Neuron (in vitro differentiated cells): Measurements from ENCODE around the gene PSD.

Experiments
- H2AFZ ChIP-seq: one replicate; pipeline ENCODE4 v1.6.1; 2013; ENCODE audit warnings: low read depth, mild to moderate bottlenecking, inconsistent platforms, low read length, moderate library complexity
- H3K27me3 ChIP-seq: one replicate; pipeline ENCODE4 v1.6.1; 2013; ENCODE audit warnings: low read length; ENCODE audit not compliant: insufficient read depth
- H3K36me3 ChIP-seq: one replicate; pipeline ENCODE4 v1.6.1; 2013; ENCODE audit warnings: low read length; ENCODE audit not compliant: insufficient read depth
- H3K4me1 ChIP-seq: one replicate; pipeline ENCODE4 v1.6.1; 2013; ENCODE audit warnings: low read length; ENCODE audit not compliant: insufficient read depth
- H3K4me3 ChIP-seq: 2 replicates; pipeline ENCODE4 v1.5.1; 2013; ENCODE audit warnings: mild to moderate bottlenecking, low read length, moderate library complexity
- H3K9me3 ChIP-seq: one replicate; pipeline ENCODE4 v1.6.1; 2013; ENCODE audit warnings: low read length

The PSD gene

DNA sequence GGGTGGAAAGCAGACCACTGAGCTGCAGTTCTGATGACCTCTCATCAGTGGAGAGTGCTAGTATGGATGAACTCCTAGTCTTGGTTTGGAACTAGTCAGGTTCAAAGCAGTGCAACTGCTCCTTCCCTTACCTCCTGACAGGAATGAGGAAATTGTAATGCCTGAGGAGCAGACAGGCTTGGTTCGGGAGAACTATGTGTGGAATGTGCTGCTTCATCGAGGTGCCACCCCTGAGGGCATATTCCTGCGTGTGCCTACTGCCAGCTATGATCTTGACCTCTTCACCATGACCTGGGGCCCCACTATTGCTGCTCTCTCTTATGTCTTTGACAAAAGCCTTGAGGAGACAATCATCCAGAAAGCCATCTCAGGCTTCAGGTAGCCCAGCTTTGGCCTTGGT, 50.5 kb downstream of the PSD start:
- H3K36me3 ChIP-seq: peaks cover 86% of the 10 kb centered on the region
- H3K4me3 ChIP-seq: no peak overlapping the region
- no peaks in the 10 kb centered on the region for H3K9me3 ChIP-seq
- H3K27me3 ChIP-seq: no peaks in the 10 kb centered on the region
- H3K4me1 ChIP-seq: no peaks in the 10 kb centered on the region
- no peak overlapping the region for H2AFZ ChIP-seq

GRCh38 chr10:102367441-102367840, 51.1 kb downstream of the PSD start:
- Histone ChIP-seq H3K36me3 (peaks cover 85% of the 10 kb centered on the region), H2AFZ (no peak overlapping the region), H3K27me3 (no peaks in the 10 kb centered on the region), H3K4me1 (no peaks in the 10 kb centered on the region), H3K9me3 (no peaks in the 10 kb centered on the region), H3K4me3 (no peak overlapping the region)

DNA sequence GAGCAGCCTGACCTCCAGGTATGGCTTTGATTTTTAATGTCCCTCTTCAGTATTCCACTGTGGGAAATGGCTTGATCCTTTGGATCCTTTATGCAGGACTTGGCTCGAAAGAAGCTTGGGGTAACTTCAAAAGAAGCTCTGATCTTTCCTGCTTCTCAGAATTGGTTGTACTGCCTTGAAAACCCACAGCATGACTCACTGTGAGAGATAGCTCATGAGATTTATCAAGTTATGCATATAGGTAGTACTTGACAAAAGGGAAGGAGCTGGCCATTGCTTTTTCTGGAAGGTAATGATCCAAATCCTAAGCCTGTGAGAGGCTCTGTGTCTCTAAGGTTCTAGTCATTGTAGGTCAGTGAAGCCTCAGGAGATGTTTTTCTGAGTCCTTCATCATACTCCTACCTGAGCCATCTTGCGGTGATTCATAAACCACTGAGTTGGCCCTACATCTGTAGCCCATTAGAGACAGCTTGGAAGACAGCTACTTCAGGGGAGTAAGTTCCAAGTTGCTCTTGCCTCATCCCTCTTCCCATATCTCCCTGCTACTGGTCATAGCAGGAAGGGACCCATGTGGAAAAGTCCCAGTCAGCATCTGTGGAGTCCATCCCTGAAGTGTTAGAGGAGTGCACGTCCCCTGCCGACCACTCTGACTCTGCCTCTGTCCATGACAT, 59.7 kb downstream of the PSD start:
- no peak overlapping the region for H2AFZ ChIP-seq
- no peaks in the 10 kb centered on the region for H3K27me3 ChIP-seq
- no peaks in the 10 kb centered on the region for H3K4me1 ChIP-seq
- H3K9me3 ChIP-seq: no peaks in the 10 kb centered on the region
- H3K36me3 ChIP-seq: peaks cover 76% of the 10 kb centered on the region
- H3K4me3 ChIP-seq: no peak overlapping the region

- Histone ChIP-seq H3K36me3 (peaks cover 66% of the 10 kb centered on the region), H3K4me1 (no peaks in the 10 kb centered on the region), H3K27me3 (no peaks in the 10 kb centered on the region), H3K4me3 (no peak overlapping the region), H2AFZ (no peak overlapping the region), H3K9me3 (no peaks in the 10 kb centered on the region)
These were observed 64.1 kb downstream of the PSD start for GRCh38 chr10:102354451-102354850.
